ENCODE data around the gene CACFD1. TPM values are rescaled to one million over a fixed set of nuclear protein-coding genes. Genes with fewer than 3 reads are reported as not detected.

Gene CACFD1
- total RNA-seq, 1 experiment from 2014 or later, result 27.0 TPM

DNA sequence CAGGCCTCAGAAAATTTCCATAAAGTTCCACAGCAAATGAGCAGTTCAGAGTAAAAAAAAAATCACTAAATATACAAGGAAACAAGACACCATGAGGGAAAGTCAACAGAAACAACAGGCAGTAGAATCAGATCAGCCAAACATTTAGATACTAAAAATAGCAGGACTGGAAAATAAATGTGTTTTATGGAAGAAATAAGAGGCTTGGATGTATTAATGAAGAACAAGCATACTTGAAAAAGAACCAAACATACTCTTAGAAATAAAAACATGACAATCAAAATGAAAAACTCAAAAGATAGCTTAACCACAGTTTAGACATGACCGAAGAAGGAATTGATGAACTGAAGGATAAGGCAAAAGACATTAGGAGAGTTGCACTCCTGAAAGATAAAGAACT is 42.3 kb downstream of the CACFD1 start:
- ChIA-PET POLR2A (no interaction called here), CTCF (no interaction called here)
- intact Hi-C loops (cut with micrococcal nuclease; ENCODE audit: unreplicated experiment), result no loop called here
- Mint-ChIP-seq H3K9me3 (ENCODE audit: unreplicated experiment) (peaks cover 32% of the 10 kb centered on the region), H3K4me1 (ENCODE audit: low read depth, unreplicated experiment) (no peaks in the 10 kb centered on the region), H3K27ac (ENCODE audit: unreplicated experiment) (no peak overlapping the region), H3K4me3 (ENCODE audit: unreplicated experiment) (no peak overlapping the region), H3K36me3 (ENCODE audit: insufficient read depth, unreplicated experiment) (no peaks in the 10 kb centered on the region), H3K27me3 (ENCODE audit: insufficient read depth, unreplicated experiment) (no peaks in the 10 kb centered on the region)
- H3K4me1 ChIP-seq, result peaks cover 16% of the 10 kb centered on the region
- no peaks in the 10 kb centered on the region for H3K27me3 ChIP-seq (replicated peaks; ENCODE audit: control insufficient read depth, insufficient read depth, low read length)
- DNase-seq, result no peak
- H3K36me3 ChIP-seq (ENCODE audit: control insufficient read depth, insufficient read depth, low read length), result no peaks in the 10 kb centered on the region
- TF ChIP-seq, protein P1, sequence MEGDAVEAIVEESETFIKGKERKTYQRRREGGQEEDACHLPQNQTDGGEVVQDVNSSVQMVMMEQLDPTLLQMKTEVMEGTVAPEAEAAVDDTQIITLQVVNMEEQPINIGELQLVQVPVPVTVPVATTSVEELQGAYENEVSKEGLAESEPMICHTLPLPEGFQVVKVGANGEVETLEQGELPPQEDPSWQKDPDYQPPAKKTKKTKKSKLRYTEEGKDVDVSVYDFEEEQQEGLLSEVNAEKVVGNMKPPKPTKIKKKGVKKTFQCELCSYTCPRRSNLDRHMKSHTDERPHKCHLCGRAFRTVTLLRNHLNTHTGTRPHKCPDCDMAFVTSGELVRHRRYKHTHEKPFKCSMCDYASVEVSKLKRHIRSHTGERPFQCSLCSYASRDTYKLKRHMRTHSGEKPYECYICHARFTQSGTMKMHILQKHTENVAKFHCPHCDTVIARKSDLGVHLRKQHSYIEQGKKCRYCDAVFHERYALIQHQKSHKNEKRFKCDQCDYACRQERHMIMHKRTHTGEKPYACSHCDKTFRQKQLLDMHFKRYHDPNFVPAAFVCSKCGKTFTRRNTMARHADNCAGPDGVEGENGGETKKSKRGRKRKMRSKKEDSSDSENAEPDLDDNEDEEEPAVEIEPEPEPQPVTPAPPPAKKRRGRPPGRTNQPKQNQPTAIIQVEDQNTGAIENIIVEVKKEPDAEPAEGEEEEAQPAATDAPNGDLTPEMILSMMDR (IDR thresholded peaks at IDR 0.05; ENCODE audit: insufficient read depth in 1 of 2, low read depth in 1 of 2, low read length in 1 of 2, severe bottlenecking in 1 of 2, unreplicated experiment in 1 of 2), result no peak
- no peak overlapping the region for H3K4me3 ChIP-seq (ENCODE audit: low read depth, low read length)
- peaks cover 13% of the 10 kb centered on the region for H3K9me3 ChIP-seq
- no TSS peak for BruUV-seq (replicated peaks)

DNA sequence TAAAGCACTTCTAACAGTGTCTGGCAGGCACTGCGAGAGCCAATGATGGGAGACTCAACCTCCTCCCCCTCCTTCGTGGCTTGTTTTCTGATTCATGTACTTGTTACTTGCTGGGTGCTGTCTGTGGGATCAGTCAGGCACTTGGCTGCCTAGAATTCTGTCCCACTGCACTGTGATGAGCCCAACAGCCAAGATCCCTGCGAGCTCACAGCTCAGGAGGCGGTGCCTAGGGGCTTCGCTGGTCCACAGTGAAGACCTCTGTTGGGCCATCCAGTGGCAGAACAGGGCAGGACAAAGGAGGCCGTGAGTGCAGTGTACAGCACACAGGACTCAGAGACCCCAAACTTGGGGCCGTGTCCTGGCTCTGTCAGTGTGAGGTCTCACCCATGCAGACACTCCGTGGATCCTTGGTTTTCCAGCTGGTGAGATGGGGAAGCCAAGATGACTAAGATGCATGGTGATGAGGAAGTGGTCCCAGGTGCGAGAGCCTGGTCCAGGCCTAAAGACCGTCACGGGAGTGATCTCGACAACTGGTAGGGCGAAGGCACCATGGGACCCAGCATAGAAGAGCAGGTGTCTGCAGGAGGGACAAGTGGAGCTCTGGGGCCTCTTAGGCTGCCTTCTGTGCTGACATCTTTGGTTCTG is 45.5 kb downstream of the CACFD1 start:
- H3K4me3 Mint-ChIP-seq (ENCODE audit: unreplicated experiment), result no peak overlapping the region
- no peak for DNase-seq
- peaks cover 32% of the 10 kb centered on the region for H3K9me3 Mint-ChIP-seq (ENCODE audit: unreplicated experiment)
- intact Hi-C loops (cut with micrococcal nuclease; ENCODE audit: unreplicated experiment), result no loop called here
- H3K4me1 ChIP-seq, result 0 out of 2 replicates have a peak, but pooled peaks cover 3% of the 10 kb centered on the region
- no peaks in the 10 kb centered on the region for H3K27me3 ChIP-seq (replicated peaks; ENCODE audit: control insufficient read depth, insufficient read depth, low read length)
- no peaks in the 10 kb centered on the region for H3K36me3 ChIP-seq (ENCODE audit: control insufficient read depth, insufficient read depth, low read length)
- POLR2A ChIA-PET, result interaction anchor here (0.5 kb wide), 1 partner anchor 81 kb away, joined by 3 read pairs; no protein-coding TSS in a partner anchor
- H3K36me3 Mint-ChIP-seq (ENCODE audit: insufficient read depth, unreplicated experiment), result no peaks in the 10 kb centered on the region
- H3K4me3 ChIP-seq (ENCODE audit: low read depth, low read length), result no peak overlapping the region
- H3K4me1 Mint-ChIP-seq (ENCODE audit: low read depth, unreplicated experiment), result no peaks in the 10 kb centered on the region
- BruUV-seq (replicated peaks), result no TSS peak
- peaks cover 13% of the 10 kb centered on the region for H3K9me3 ChIP-seq
- no peaks in the 10 kb centered on the region for H3K27me3 Mint-ChIP-seq (ENCODE audit: insufficient read depth, unreplicated experiment)
- no peak overlapping the region for H3K27ac Mint-ChIP-seq (ENCODE audit: unreplicated experiment)
- CTCF ChIA-PET, result interaction anchor here (0.7 kb wide), 1 partner anchor 224 kb away, joined by 3 read pairs; no protein-coding TSS in a partner anchor
- TF ChIP-seq, protein P1 (IDR thresholded peaks at IDR 0.05; ENCODE audit: insufficient read depth in 1 of 2, low read depth in 1 of 2, low read length in 1 of 2, severe bottlenecking in 1 of 2, unreplicated experiment in 1 of 2), result no peak

DNA sequence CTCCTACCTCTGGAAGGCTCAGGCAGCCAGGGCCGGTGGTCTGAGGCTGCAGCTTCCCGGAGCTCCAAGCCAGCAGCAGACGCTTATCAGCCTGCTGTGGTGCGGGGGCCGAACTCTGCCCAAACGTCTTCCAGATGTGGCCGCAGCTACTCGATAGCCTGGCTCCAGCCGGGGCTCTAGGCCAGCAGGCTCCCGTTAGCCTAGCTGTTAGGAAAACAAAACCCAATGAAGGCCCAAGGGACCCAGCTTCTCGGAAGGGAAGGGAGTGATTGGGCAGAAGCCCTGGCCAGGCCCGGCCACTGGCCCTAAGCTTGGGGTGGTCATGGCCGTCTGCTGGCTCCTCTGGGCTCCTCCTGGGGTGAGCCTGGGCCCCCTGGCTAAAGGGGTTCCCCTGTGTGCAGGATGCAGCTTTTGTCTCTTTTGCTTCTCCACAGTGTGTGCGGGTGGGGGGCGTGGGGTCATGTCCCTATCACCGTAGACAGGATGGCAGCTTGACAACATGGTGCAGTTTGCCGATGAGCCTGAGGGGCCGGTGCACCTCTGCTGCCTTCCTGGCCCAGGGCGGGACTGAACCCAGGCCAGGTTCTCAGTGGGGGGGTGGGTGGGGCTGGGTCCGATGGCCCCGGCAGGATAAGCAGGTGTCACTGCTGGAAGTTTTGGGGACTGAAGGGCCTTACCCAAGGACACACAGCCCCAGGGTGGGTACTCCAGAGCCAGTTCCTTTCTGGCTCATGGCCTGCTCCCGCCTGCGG is 46.3 kb downstream of the CACFD1 start:
- Mint-ChIP-seq H3K9me3 (ENCODE audit: unreplicated experiment) (peaks cover 27% of the 10 kb centered on the region), H3K4me3 (ENCODE audit: unreplicated experiment) (no peak overlapping the region), H3K36me3 (ENCODE audit: insufficient read depth, unreplicated experiment) (no peaks in the 10 kb centered on the region), H3K4me1 (ENCODE audit: low read depth, unreplicated experiment) (no peaks in the 10 kb centered on the region), H3K27ac (ENCODE audit: unreplicated experiment) (no peak overlapping the region), H3K27me3 (ENCODE audit: insufficient read depth, unreplicated experiment) (no peaks in the 10 kb centered on the region)
- no peak for DNase-seq
- TF ChIP-seq, protein P1 (IDR thresholded peaks at IDR 0.05; ENCODE audit: insufficient read depth in 1 of 2, low read depth in 1 of 2, low read length in 1 of 2, severe bottlenecking in 1 of 2, unreplicated experiment in 1 of 2), result no peak
- no peak overlapping the region for H3K4me3 ChIP-seq (ENCODE audit: low read depth, low read length)
- no peaks in the 10 kb centered on the region for H3K36me3 ChIP-seq (ENCODE audit: control insufficient read depth, insufficient read depth, low read length)
- ChIA-PET POLR2A (interaction anchor here (0.5 kb wide), 1 partner anchor 80 kb away, joined by 3 read pairs; no protein-coding TSS in a partner anchor), CTCF (interaction anchor here (0.7 kb wide), 1 partner anchor 224 kb away, joined by 3 read pairs; no protein-coding TSS in a partner anchor)
- H3K9me3 ChIP-seq, result peaks cover 8% of the 10 kb centered on the region
- 0 out of 2 replicates have a peak, but pooled peaks cover 3% of the 10 kb centered on the region for H3K4me1 ChIP-seq
- intact Hi-C loops (cut with micrococcal nuclease; ENCODE audit: unreplicated experiment), result no loop called here
- no peaks in the 10 kb centered on the region for H3K27me3 ChIP-seq (replicated peaks; ENCODE audit: control insufficient read depth, insufficient read depth, low read length)
- no TSS peak for BruUV-seq (replicated peaks)
